GM10266 (cell line): ENCODE data around the gene PTRHD1.

Experiments
- DNase-seq: peaks from one replicate; pipeline ENCODE4 v3.0.0; 2012; ENCODE audit errors: extremely low spot score
- CTCF ChIP-seq: IDR thresholded peaks from 2 replicates; pipeline ENCODE4 v1.5.1; 2012; ENCODE audit warnings: mild to moderate bottlenecking, low read depth; ENCODE audit not compliant: control insufficient read depth, insufficient read depth; ENCODE audit errors: missing control alignments

PTRHD1 gene

DNA sequence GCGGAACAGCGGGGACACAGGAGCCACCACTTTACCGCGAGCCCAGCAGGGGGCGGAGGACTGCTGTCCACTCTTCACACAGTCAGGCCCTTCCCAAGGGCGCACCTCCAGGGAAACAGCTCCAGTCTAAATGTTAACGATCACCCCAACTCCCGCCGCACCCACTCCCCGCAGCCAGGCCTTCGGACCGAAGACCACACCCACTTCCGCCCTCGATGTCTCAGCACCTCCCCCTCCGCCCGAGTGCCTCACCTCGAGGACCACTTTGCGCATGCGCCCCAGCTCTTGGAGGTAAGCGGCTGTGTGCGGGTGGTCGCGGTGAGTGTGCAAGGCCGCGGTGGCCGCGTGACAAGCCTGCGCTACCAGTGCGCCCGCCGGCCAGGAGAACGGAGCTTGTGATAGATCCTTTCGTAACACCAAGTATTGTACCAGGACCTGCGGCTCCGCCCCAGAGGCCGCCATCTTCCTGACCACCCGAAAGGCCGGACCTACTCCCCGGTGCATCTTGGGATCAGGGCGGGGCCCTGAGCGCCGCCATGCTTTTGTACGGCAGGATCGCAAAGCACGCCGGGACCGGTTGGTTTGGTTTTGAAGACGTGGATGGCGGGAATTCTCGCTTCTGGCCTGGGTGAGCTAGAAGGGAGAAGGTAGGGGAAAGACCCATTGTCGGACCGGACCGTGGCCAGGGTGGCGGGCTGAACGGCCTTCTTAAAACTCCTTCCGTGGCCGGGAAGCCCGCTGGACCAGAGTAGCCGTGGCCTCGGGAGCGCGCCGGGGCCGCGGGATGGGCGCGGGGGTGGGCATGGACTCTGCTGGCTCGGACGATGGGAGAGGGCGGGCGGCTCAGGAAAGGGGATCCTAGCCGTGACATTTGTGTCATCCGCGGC is at the start of gene PTRHD1, which contains the start of gene CENPO:
PTRHD1 (minus strand) TSS at position 518 of the 887 bp plus-strand sequence; CDS start at position 504, 14 bp downstream.
CENPO (plus strand) TSS at position 552 of the 887 bp plus-strand sequence. CDS start 495 bp downstream, outside the sequence.
- peak; percentile 41 for TF ChIP-seq CTCF
- peak; percentile 94 for DNase-seq

DNA sequence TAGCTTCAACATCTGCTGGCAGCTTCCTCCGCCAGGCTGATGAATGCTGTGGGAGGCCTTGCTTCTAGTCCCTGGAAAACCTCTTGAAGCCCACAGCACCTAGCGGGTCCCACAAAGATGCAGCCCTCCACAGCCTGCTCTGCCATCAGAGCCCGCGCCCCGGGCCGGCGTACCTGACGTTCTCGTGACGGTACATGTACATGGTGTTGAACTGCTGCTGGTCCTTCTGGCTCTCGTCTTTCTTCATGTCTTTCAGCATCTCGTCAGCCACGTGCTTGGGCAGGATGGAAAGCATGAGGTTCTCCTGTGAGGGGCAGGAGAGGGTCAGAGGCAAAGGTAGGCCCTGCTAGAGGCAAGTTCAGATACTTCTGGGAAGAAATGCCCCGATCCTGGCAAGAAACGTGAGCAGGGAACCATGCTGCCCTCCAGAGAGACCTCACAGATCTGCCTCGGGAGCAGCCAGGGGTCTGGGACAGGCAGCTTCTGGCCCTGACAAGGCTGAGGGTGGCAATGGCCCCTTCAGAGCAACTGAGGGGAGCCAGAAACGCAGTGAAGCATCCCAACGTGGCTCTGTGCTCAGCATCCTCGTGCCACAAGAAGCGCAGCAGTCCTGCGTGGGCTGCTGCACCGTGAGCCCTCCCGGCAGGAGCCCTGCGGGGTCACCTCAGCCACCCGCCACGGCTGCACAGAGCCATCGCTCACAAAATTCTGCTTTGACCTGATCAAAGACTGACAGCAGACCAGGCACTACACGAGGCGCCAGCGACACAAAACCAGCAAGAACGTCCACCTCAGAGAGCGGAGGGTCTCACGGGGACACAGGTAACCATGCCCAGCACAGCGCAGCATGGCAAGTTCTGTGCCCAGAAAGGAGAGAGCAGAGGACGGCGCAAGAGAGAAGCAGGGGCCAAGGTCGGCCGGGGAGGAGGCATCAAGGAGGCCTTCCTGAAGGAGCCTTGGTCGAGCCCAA is 49.2 kb upstream of the PTRHD1 start:
- no peak for DNase-seq
- no peak for TF ChIP-seq CTCF

- DNase-seq, result no peak
Measured at GRCh38 chr2:24840962-24841945, 48.1 kb upstream of the PTRHD1 start.

DNA sequence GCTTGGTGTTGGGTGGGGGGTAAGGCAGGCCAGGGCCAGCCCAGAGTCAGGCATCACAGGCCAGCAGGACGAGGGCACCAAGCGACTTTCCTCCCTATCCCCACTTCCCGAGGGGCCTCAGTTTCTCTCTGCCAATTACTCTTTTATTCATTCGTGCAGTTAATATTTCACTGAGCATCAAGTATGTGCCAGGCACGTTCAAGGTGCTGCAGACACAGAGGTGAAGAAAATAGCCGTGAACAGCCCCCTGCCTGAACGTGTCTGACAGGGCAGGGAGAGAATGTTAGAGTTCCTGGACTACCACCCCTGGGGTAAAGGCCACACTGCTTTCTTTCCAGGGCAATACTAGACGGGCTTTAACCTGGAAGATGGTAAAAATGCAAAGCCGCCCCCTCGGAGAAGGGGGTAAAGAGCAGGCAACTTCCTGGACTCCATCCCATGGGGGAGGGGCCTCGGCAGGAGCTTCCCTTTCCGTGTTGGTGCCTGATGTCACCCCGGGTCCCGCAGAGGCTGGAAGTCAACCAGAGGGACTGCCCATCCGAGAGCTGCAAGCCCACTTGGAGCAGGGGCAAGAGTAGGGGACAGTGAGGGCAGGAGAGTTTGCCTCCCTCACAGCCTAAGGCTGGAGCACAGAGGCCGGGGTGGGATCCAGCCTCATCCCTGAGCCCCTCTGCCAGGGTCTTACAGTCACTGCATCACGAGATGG is 47.1 kb upstream of the PTRHD1 start:
- TF ChIP-seq CTCF, result no peak
- no peak for DNase-seq

More at GRCh38 chr2:24840962-24841945, 48.1 kb upstream of the PTRHD1 start:
- TF ChIP-seq CTCF, result no peak

DNA sequence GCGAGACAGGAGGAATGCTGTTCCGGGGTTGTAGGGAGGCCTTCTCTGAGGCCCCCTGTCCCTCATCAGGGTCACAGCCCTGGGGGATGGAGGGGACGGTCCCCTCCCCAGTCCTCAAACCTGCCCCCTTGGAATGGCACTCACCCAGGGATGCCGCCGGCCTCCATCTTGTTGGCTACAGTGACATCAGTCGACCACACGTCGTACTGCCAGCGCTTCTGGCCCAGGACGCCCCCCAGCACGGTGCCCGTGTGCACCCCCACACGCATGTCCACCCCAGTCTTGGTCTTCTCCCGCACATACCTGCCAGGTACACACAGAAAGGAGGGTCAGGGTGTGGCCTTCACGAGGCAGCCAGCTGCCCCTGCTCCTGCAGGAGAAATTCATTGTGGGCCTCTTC is 46.5 kb upstream of the PTRHD1 start:
- DNase-seq, result no peak
- no peak for TF ChIP-seq CTCF

DNA sequence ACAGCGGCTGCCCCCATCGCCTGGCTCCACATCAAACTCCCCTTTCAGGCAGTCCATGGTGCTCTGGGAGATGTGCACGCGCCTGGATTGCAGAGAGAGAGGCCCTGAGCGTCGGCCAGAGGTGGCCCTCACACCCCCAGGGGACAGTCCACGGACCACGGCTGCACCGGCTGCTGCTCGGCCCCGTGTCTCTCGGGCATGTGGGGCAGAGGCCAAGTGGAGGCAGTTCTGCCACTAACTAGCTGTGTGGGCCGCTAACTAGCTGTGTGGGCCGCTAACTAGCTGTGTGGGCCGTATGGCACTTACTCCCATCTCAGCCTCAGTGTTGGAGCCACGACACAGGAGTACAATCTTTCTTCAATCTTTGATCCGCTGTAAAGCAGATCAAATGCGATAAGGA is 45.4 kb upstream of the PTRHD1 start:
- no peak for DNase-seq
- TF ChIP-seq CTCF, result no peak
